GM23338 (cell line): ENCODE data around the gene CLDN1. TPM values are rescaled to one million over a fixed set of nuclear protein-coding genes. Genes with fewer than 3 reads are reported as not detected.

Experiments
- ATAC-seq: fragments of 200-7000 bp; cut with Tn5 transposase; 3 replicates; pipeline ENCODE4 v1.9.1; 2020
- DNase-seq: peaks from one replicate; pipeline ENCODE4 v3.0.0-alpha.2; 2015; ENCODE audit warnings: low spot score
- H2AFZ ChIP-seq: fragments of 200-600 bp; sonication (generic); 2 replicates; pipeline ENCODE4 v1.8.0; 2016; ENCODE audit warnings: antibody characterized with exemption, mild to moderate bottlenecking, moderate library complexity
- H3F3A ChIP-seq: fragments of 200-600 bp; sonication (generic); replicated peaks from 2 replicates; pipeline ENCODE4 v1.8.0; 2017; ENCODE audit warnings: antibody characterized with exemption, mixed run types, low read depth
- H3K27ac ChIP-seq: fragments of 200-600 bp; sonication (generic); 2 replicates; pipeline ENCODE4 v1.6.1; 2016; ENCODE audit warnings: low read depth
- H3K27me3 ChIP-seq: fragments of 200-600 bp; sonication (generic); 2 replicates; pipeline ENCODE4 v1.8.0; 2016; ENCODE audit warnings: mild to moderate bottlenecking, mixed run types, moderate library complexity; ENCODE audit not compliant: insufficient read depth
- H3K36me3 ChIP-seq: fragments of 200-600 bp; sonication (generic); 2 replicates; pipeline ENCODE4 v1.8.0; 2016; ENCODE audit warnings: mild to moderate bottlenecking; ENCODE audit not compliant: insufficient read depth
- H3K4me1 ChIP-seq: fragments of 200-600 bp; sonication (generic); 2 replicates; pipeline ENCODE4 v1.8.0; 2016; ENCODE audit warnings: mild to moderate bottlenecking, moderate library complexity; ENCODE audit not compliant: insufficient read depth
- H3K4me2 ChIP-seq: fragments of 200-600 bp; sonication (generic); 2 replicates; pipeline ENCODE4 v1.7.1; 2017; ENCODE audit warnings: mixed run types
- H3K4me3 ChIP-seq: fragments of 200-600 bp; sonication (generic); 2 replicates; pipeline ENCODE4 v1.6.1; 2016; ENCODE audit warnings: mixed run types
- H3K79me2 ChIP-seq: fragments of 200-600 bp; sonication (generic); replicated peaks from 2 replicates; pipeline ENCODE4 v1.8.0; 2017; ENCODE audit warnings: mild to moderate bottlenecking; ENCODE audit not compliant: insufficient read depth
- H3K9me2 ChIP-seq: fragments of 200-600 bp; sonication (generic); 2 replicates; pipeline ENCODE4 v1.8.0; 2017; ENCODE audit not compliant: insufficient read depth
- H4K20me1 ChIP-seq: fragments of 200-600 bp; sonication (generic); replicated peaks from 2 replicates; pipeline ENCODE4 v1.8.0; 2017; ENCODE audit warnings: mild to moderate bottlenecking; ENCODE audit not compliant: insufficient read depth
- H3K27ac Mint-ChIP-seq: 2 replicates; pipeline ENCODE4 v1.8.0; 2020; ENCODE audit warnings: inconsistent platforms, mild to moderate bottlenecking, moderate library complexity, mixed read lengths
- H3K27me3 Mint-ChIP-seq: 3 replicates; pipeline ENCODE4 v1.8.0; 2022; ENCODE audit warnings: low read depth, mild to moderate bottlenecking, moderate library complexity, mixed read lengths, inconsistent platforms; ENCODE audit not compliant: insufficient read depth, poor library complexity
- H3K36me3 Mint-ChIP-seq: 3 replicates; pipeline ENCODE4 v1.8.0; 2021; ENCODE audit warnings: low read depth, mild to moderate bottlenecking, inconsistent platforms, moderate library complexity, mixed read lengths
- H3K4me1 Mint-ChIP-seq: 3 replicates; pipeline ENCODE4 v1.8.0; 2020; ENCODE audit warnings: mild to moderate bottlenecking, inconsistent platforms, mixed read lengths
- H3K4me3 Mint-ChIP-seq: 3 replicates; pipeline ENCODE4 v1.8.0; 2021; ENCODE audit warnings: moderate library complexity, mild to moderate bottlenecking, inconsistent platforms, mixed read lengths
- H3K9me3 Mint-ChIP-seq: 3 replicates; pipeline ENCODE4 v1.8.0; 2020; ENCODE audit warnings: moderate library complexity, mild to moderate bottlenecking, inconsistent platforms, mixed read lengths
- ETS1 ChIP-seq: IDR thresholded peaks from 2 replicates; pipeline ENCODE4 v1.6.1; 2016; ENCODE audit warnings: antibody characterized with exemption
- EZH2 ChIP-seq: fragments of 200-600 bp; sonication (generic); IDR thresholded peaks from one replicate; pipeline ENCODE4 v1.8.0; 2017; ENCODE audit warnings: antibody characterized with exemption, mild to moderate bottlenecking, low read depth; ENCODE audit not compliant: unreplicated experiment
- EZH2phosphoT487 ChIP-seq: fragments of 200-600 bp; sonication (generic); IDR thresholded peaks from one replicate; pipeline ENCODE4 v1.8.1; 2018; ENCODE audit warnings: antibody characterized with exemption; ENCODE audit not compliant: unreplicated experiment
- JUNB ChIP-seq: IDR thresholded peaks from one replicate; pipeline ENCODE4 v1.6.1; 2016; ENCODE audit warnings: antibody characterized with exemption; ENCODE audit not compliant: unreplicated experiment
- POLR2AphosphoS5 ChIP-seq: IDR thresholded peaks from 2 replicates; pipeline ENCODE4 v1.6.1; 2016; ENCODE audit warnings: antibody characterized with exemption, low read depth
- ZNF114 ChIP-seq: fragments of 250-450 bp; sonication (Bioruptor Pico); IDR thresholded peaks from 2 replicates; pipeline ENCODE4 v1.5.0; 2020; ENCODE audit warnings: mild to moderate bottlenecking, moderate library complexity
- ZNF331 ChIP-seq: fragments of 250-450 bp; sonication (Bioruptor Pico); IDR thresholded peaks from 2 replicates; pipeline ENCODE4 v1.5.0; 2020; ENCODE audit warnings: low read depth, mild to moderate bottlenecking, moderate library complexity
- ZNF462 ChIP-seq: fragments of 250-450 bp; sonication (Bioruptor Pico); IDR thresholded peaks from 2 replicates; pipeline ENCODE4 v1.5.0; 2020; ENCODE audit warnings: mild to moderate bottlenecking, moderate library complexity
- polyA plus RNA-seq: library from polyadenylated mRNA; unstranded; fragments of >200 nt; fragmentation: Nextera tagmentation; extraction: Ambion mirVana; gene quantifications from 2 replicates; pipeline ENCODE4 v1.2.1, GENCODE V29; 2016
- total RNA-seq: library from RNA; depleted of rRNA; stranded (reverse); fragments of >200 nt; shearing (Covaris generic); gene quantifications from 2 replicates; pipeline ENCODE4 v1.2.3, GENCODE V29; 2014

The CLDN1 gene
- total and polyA plus RNA-seq, 2 experiments from 2014 or later = 2.5 to 4.6 TPM

GRCh38 chr3:190314741-190315140, 7.5 kb downstream of the CLDN1 start:
- Mint-ChIP-seq H3K27ac (no peak overlapping the region), H3K4me3 (no peak overlapping the region), H3K36me3 (no peaks in the 10 kb centered on the region), H3K9me3 (no peaks in the 10 kb centered on the region), H3K4me1 (peaks cover 6% of the 10 kb centered on the region; the same call in 1 of the 3 replicates), H3K27me3 (no peaks in the 10 kb centered on the region)
- TF ChIP-seq ZNF114 = no peak
- no peak for TF ChIP-seq ZNF462 (CRISPR knock-in tag)
- TF ChIP-seq ETS1 = no peak
- TF ChIP-seq ZNF331 (CRISPR knock-in tag) = no peak
- no peak for TF ChIP-seq JUNB
- no peak for TF ChIP-seq EZH2phosphoT487
- TF ChIP-seq EZH2 = no peak
- TF ChIP-seq POLR2AphosphoS5 = no peak
- Histone ChIP-seq H3K79me2 (no peaks in the 10 kb centered on the region), H3K27me3 (no peaks in the 10 kb centered on the region), H4K20me1 (no peaks in the 10 kb centered on the region), H3K27ac (no peak overlapping the region), H3K9me2 (no peaks in the 10 kb centered on the region), H3K36me3 (no peaks in the 10 kb centered on the region), H3K4me2 (no peak overlapping the region), H3K4me1 (no peaks in the 10 kb centered on the region), H3K4me3 (no peak overlapping the region), H3F3A (no peaks in the 10 kb centered on the region), H2AFZ (no peak overlapping the region)
- no peak for DNase-seq
- no peak for ATAC-seq
